ENCODE data around the gene LILRB1.

- TF ChIP-seq, protein P1, sequence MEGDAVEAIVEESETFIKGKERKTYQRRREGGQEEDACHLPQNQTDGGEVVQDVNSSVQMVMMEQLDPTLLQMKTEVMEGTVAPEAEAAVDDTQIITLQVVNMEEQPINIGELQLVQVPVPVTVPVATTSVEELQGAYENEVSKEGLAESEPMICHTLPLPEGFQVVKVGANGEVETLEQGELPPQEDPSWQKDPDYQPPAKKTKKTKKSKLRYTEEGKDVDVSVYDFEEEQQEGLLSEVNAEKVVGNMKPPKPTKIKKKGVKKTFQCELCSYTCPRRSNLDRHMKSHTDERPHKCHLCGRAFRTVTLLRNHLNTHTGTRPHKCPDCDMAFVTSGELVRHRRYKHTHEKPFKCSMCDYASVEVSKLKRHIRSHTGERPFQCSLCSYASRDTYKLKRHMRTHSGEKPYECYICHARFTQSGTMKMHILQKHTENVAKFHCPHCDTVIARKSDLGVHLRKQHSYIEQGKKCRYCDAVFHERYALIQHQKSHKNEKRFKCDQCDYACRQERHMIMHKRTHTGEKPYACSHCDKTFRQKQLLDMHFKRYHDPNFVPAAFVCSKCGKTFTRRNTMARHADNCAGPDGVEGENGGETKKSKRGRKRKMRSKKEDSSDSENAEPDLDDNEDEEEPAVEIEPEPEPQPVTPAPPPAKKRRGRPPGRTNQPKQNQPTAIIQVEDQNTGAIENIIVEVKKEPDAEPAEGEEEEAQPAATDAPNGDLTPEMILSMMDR (IDR thresholded peaks at IDR 0.05) = no peak
- TF ChIP-seq POLR2A (IDR thresholded peaks at IDR 0.05) = no peak
These were observed 3.5 kb upstream of the LILRB1 start for GRCh38 chr19:54626757-54627156.

All from vagina (tissue), 2 donors.